ENCODE results near the gene GSDME.

The GSDME gene

GRCh38 chr7:24704311-24704710 is 53.0 kb downstream of the GSDME start:
- no peak for DNase-seq (ENCODE audit: low read depth)

- DNase-seq (ENCODE audit: low read depth), result peak; percentile 11
Measured at GRCh38 chr7:24703296-24703695, 54.0 kb downstream of the GSDME start.

- no peak for DNase-seq (ENCODE audit: low read depth)
Measured at GRCh38 chr7:24702755-24703154, 54.5 kb downstream of the GSDME start.

- DNase-seq (ENCODE audit: low read depth), result peak; percentile 90
Measured at GRCh38 chr7:24701261-24702235, 55.7 kb downstream of the GSDME start.

GRCh38 chr7:24700521-24701260 is 56.6 kb downstream of the GSDME start:
- peak; percentile 13 for DNase-seq (ENCODE audit: low read depth)

GRCh38 chr7:24698531-24699266 is 58.6 kb downstream of the GSDME start:
- DNase-seq (ENCODE audit: low read depth), result no peak

GRCh38 chr7:24697416-24697815 is 59.8 kb downstream of the GSDME start:
- DNase-seq (ENCODE audit: low read depth), result no peak

GRCh38 chr7:24692592-24692991 is 64.7 kb downstream of the GSDME start:
- no peak for DNase-seq (ENCODE audit: low read depth)

GRCh38 chr7:24690251-24690650 is 67.0 kb downstream of the GSDME start:
- no peak for DNase-seq (ENCODE audit: low read depth)

- no peak for DNase-seq (ENCODE audit: low read depth)
Measured at GRCh38 chr7:24685708-24686107, 71.6 kb downstream of the GSDME start.

- DNase-seq (ENCODE audit: low read depth), result no peak
Measured at GRCh38 chr7:24670782-24671181, 86.5 kb downstream of the GSDME start.

GRCh38 chr7:24669971-24670591 is 87.2 kb downstream of the GSDME start:
- DNase-seq (ENCODE audit: low read depth), result no peak

GRCh38 chr7:24668927-24669635 is 88.2 kb downstream of the GSDME start:
- DNase-seq (ENCODE audit: low read depth), result peak; percentile 77

GRCh38 chr7:24665564-24666294 is 91.5 kb downstream of the GSDME start:
- peak; percentile 73 for DNase-seq (ENCODE audit: low read depth)

- DNase-seq (ENCODE audit: low read depth), result no peak
Measured at GRCh38 chr7:24660546-24660945, 96.7 kb downstream of the GSDME start.

GRCh38 chr7:24659505-24659904 is 97.8 kb downstream of the GSDME start:
- DNase-seq (ENCODE audit: low read depth), result no peak

- no peak for DNase-seq (ENCODE audit: low read depth)
Measured at GRCh38 chr7:24657980-24658379, 99.3 kb downstream of the GSDME start.

- no peak for DNase-seq (ENCODE audit: low read depth)
Measured at GRCh38 chr7:24656608-24657007, 100.7 kb downstream of the GSDME start.

GRCh38 chr7:24654305-24654704 is 103.0 kb downstream of the GSDME start:
- no peak for DNase-seq (ENCODE audit: low read depth)

GRCh38 chr7:24653316-24654085 is 103.8 kb downstream of the GSDME start:
- no peak for DNase-seq (ENCODE audit: low read depth)
